Measurements from ENCODE around the gene ZBTB11. TPM values are rescaled to one million over a fixed set of nuclear protein-coding genes. Genes with fewer than 3 reads are reported as not detected.
A peak's percentile ranks its signal among the peaks of the same experiment; 100 is the strongest.
"Not testable (repeated sequence)": the region's sequence is repeated elsewhere in the genome, so short reads cannot be mapped to it uniquely, and the experiment has no call there.

The ZBTB11 gene
- total RNA-seq, 1 donor from 2014 or later, result 10.3 TPM

GRCh38 chr3:101722394-101723173, 45.7 kb upstream of the ZBTB11 start:
- Histone ChIP-seq H3K4me1 (peaks cover 38% of the 10 kb centered on the region), H3K9me3 (replicated peaks) (no peaks in the 10 kb centered on the region), H3K4me3 (no peak overlapping the region), H3K27ac (replicated peaks) (peak overlapping the region; percentile 58), H3K36me3 (peaks cover 6% of the 10 kb centered on the region), H3K27me3 (ENCODE audit: low read depth) (no peaks in the 10 kb centered on the region)
- intact Hi-C loops (cut with micrococcal nuclease), result no loop called here
- no peak for DNase-seq
- TF ChIP-seq CTCF (IDR thresholded peaks at IDR 0.05; ENCODE audit: borderline replicate concordance), result no peak

GRCh38 chr3:101720851-101721840, 44.2 kb upstream of the ZBTB11 start:
- intact Hi-C loops (cut with micrococcal nuclease), result no loop called here
- H3K36me3 ChIP-seq, result no peaks in the 10 kb centered on the region
- no peaks in the 10 kb centered on the region for H3K9me3 ChIP-seq (replicated peaks)
- peaks cover 36% of the 10 kb centered on the region for H3K4me1 ChIP-seq
- no peak overlapping the region for H3K4me3 ChIP-seq
- no peak for TF ChIP-seq CTCF (IDR thresholded peaks at IDR 0.05; ENCODE audit: borderline replicate concordance)
- H3K27ac ChIP-seq (replicated peaks), result peak overlapping the region; percentile 58
- H3K27me3 ChIP-seq (ENCODE audit: low read depth), result no peaks in the 10 kb centered on the region
- DNase-seq, result no peak

- peaks cover 22% of the 10 kb centered on the region for H3K4me1 ChIP-seq
- intact Hi-C loops (cut with micrococcal nuclease), result no loop called here
- no peak overlapping the region for H3K4me3 ChIP-seq
- DNase-seq, result no peak
- no peaks in the 10 kb centered on the region for H3K9me3 ChIP-seq (replicated peaks)
- no peaks in the 10 kb centered on the region for H3K27me3 ChIP-seq (ENCODE audit: low read depth)
- no peaks in the 10 kb centered on the region for H3K36me3 ChIP-seq
- no peak overlapping the region for H3K27ac ChIP-seq (replicated peaks)
- no peak for TF ChIP-seq CTCF (IDR thresholded peaks at IDR 0.05; ENCODE audit: borderline replicate concordance)
Observed at GRCh38 chr3:101719604-101720185, 42.8 kb upstream of the ZBTB11 start.

- H3K27ac ChIP-seq (replicated peaks), result no peak overlapping the region
- no peak overlapping the region for H3K4me3 ChIP-seq
- no peak for TF ChIP-seq CTCF (IDR thresholded peaks at IDR 0.05; ENCODE audit: borderline replicate concordance)
- H3K9me3 ChIP-seq (replicated peaks), result no peaks in the 10 kb centered on the region
- DNase-seq, result no peak
- no peaks in the 10 kb centered on the region for H3K27me3 ChIP-seq (ENCODE audit: low read depth)
- H3K4me1 ChIP-seq, result peaks cover 12% of the 10 kb centered on the region
- intact Hi-C loops (cut with micrococcal nuclease), result no loop called here
- H3K36me3 ChIP-seq, result no peaks in the 10 kb centered on the region
Observed at GRCh38 chr3:101718455-101718854, 41.5 kb upstream of the ZBTB11 start.

GRCh38 chr3:101709126-101709525, 32.2 kb upstream of the ZBTB11 start:
- intact Hi-C loops (cut with micrococcal nuclease), result no loop called here
- Histone ChIP-seq H3K27ac (replicated peaks) (no peak overlapping the region), H3K36me3 (no peaks in the 10 kb centered on the region), H3K9me3 (replicated peaks) (no peaks in the 10 kb centered on the region), H3K27me3 (ENCODE audit: low read depth) (no peaks in the 10 kb centered on the region), H3K4me3 (no peak overlapping the region), H3K4me1 (no peaks in the 10 kb centered on the region)
- no peak for TF ChIP-seq CTCF (IDR thresholded peaks at IDR 0.05; ENCODE audit: borderline replicate concordance)
- DNase-seq, result no peak

- H3K4me3 ChIP-seq; H3K27ac ChIP-seq (replicated peaks); H3K36me3 ChIP-seq; intact Hi-C loops (cut with micrococcal nuclease); DNase-seq; H3K27me3 ChIP-seq (ENCODE audit: low read depth); H3K9me3 ChIP-seq (replicated peaks); H3K4me1 ChIP-seq: not testable (repeated sequence)
Observed at GRCh38 chr3:101704639-101705038, 27.7 kb upstream of the ZBTB11 start.
